ENCODE measurements around the gene SCAMP2.

Gene SCAMP2

DNA sequence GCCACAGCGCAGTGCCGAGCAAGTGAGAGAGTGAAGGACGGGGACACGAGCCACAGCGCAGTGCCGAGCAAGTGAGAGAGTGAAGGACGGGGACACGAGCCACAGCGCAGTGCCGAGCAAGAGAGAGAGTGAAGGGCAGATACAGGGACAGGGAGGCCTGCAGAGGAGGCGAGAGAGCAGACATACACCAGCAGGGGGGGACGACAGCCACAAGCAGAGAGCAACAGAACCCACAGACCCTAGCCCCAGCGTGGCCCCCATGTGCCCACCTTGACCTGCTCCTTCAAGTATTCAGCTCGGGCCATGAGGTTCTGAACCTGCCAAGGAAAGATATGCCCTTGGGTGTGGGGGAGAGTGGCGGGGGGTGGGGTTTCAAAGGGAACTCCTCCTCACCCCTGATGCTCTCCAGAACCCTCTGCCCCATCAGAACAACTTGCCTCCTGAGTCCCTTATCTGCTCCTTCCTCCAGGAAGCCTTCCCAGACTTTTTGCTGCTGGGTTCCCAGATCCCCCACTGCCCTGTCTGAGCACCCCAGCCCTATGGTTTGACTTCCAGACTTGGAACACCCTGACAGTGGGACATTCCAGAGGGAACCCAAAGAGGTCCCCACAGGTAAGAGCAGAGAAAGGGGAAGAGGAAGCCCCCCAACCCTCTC is 35.6 kb downstream of the SCAMP2 start:
- no peak for DNase-seq (ENCODE audit: low read depth)

DNA sequence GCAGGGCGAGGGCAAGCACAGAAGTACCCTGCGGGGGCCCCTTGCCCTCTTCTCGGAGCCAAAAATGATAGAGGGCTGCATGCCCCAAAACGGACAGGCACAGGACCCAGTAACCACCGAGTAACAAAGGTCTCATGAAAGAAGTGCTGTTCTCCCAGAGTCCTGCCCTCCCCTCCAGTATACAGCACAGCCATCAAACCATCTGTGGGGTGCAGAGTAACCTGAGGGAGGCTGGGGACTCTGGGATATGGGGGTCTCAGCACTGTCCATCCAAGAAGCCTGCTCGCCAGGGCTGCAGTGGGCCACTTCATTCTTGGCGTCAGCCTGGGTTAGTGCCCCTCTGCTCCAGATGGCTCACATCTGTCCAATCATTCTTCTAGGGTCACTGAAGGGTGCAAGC is 36.3 kb downstream of the SCAMP2 start:
- DNase-seq (ENCODE audit: low read depth): no peak

DNA sequence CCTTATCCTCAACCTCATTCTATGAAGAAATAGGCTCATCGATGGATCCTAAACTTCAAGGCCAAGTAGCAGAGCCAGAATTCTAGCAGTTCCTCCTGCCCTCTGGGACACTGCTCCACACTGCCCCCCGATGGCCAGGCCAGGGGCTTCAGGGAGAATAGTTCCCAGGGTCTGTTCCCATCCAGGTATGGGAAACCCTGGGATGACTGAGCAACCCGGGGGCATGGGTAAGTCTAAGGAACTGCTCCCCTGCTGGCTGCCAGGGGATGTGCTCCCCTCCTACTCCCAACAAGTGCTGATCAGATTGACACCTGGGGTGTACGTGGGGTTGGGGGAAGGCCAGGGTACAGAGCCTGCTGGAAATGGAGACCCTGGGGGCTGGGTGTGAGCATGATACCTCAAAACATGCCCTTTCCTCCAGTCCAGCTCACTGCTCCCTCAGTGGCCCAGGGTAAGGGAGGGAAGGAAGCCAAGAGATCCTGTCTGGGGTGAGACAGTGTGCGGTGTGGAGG is 37.8 kb downstream of the SCAMP2 start:
- no peak for DNase-seq (ENCODE audit: low read depth)

DNA sequence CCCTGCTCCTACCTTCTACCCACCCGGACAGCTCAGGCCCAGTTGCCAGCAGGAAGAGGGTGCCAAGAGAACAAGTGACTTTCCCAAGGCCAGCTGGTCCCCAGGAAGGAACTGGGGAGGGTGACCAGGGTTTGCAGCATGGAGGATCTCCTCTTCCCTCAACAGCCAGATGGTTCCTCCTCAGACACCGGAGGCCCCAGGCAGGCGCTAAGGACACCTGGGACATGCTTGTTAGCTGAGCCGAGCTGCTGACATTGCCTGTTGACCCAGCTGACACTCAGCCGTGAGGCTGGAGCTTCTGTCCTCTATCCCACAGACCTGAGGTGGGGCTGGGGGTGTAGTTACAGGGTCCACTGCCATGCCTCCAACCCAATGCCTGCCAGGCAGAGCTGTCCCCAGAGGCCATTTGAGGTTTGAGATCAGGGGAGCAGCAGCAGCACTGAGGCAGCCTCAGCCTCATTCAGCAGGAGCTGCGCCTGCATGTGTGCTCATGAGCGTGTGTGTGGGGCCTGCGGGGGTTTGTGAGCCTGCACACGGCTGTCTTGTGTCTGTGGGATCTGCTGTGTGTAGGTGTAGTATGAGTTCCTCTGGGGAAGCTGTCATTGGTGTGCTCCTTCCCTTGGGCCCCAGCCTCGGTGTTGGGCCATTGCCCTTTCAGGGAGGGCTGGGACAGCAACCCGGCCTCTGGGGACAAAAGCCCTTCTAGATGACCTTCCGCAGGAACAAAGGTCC is 39.6 kb downstream of the SCAMP2 start:
- DNase-seq (ENCODE audit: low read depth): no peak

DNA sequence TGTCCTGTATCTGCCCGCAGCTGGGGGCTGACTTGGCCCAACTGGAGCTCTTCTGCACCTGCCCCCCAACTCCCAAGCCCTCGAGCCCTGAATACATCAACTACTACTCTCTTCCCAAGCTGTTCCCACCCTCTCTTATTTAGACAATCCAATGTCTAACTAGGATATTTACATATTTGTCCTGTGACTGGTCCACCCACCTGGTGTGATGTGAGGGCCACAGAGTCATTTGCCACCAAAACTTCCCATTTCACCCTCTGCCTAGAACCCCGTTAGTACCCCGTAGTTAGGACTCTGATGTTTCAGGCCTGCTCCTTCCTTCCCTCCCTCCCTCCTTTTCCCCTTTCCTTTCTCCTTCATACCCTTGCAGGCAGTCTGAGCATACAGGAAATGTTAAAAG is 40.3 kb downstream of the SCAMP2 start:
- no peak for DNase-seq (ENCODE audit: low read depth)

DNA sequence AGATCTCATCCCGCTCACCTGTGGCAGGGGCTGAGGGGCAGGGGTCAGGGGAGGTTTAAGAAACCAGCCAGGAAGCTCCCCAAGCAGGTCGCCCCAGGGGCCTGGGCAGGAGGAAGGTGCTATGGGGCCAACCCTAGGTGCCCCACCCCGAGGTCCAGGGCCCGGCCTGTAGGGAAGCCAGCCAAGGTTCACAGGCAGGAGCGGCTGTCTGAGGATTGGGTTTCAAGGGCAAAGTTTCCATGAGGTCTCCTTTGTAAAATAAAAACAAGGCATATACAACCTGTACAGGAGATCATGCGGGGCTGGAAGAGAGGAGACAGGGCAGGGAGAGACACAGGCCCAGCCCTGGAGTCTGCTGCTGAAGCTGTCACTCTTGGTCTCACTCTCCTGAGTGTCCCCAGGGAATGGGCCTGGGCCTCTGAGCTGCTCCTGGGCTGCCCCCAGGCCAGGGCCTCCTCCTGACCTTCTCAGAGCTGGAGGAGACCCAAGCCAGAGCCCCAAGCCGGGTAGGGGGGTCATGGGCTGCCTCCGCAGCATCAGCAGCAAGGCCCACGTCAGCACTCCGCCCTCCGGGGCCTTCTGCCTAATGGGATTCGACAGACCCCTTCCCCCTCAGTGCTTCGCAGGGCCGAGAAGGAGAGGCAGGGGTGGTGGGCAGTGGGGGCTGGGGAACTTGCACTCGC is 41.2 kb downstream of the SCAMP2 start:
- DNase-seq (ENCODE audit: low read depth): no peak

DNA sequence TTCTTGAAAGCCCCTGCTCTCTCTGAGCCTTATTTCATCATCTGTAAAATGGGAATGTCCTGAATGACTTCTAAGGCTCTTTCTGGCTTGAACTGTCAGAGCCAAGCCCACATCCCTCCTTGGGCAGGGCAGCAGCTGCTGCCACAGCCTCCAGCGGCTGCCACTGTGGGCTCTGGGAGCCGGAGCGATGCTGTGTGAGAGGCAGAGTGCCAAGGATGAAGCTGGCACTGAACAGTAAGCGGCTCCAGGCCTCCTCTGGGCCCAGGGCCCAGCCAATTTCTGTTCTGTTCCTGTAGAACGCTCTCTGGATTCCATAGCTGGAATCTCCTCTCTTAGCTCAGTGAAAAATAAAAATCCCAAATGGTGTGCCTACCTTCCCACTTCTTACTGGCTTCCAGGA is 42.3 kb downstream of the SCAMP2 start:
- no peak for DNase-seq (ENCODE audit: low read depth)

DNA sequence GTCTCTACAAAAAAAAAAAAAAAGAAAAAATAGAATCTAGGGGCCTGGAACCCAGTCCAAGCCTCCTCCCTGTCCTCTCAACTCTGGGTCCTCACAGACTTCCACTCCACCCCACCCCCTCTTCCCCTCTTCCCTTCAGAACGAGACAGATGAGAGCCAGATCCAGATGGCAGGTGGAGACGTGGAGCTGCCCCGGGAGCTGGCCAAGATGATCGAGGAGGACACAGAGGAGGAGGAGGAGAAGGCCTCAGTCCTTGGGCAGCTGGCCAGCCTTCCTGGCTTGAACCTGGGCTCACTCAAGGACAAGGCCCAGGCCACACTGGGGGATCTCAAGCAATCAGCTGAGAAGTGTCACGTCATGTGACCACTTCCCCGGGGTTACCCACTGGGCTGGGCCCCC is 43.2 kb downstream of the SCAMP2 start:
- no peak for DNase-seq (ENCODE audit: low read depth)

DNA sequence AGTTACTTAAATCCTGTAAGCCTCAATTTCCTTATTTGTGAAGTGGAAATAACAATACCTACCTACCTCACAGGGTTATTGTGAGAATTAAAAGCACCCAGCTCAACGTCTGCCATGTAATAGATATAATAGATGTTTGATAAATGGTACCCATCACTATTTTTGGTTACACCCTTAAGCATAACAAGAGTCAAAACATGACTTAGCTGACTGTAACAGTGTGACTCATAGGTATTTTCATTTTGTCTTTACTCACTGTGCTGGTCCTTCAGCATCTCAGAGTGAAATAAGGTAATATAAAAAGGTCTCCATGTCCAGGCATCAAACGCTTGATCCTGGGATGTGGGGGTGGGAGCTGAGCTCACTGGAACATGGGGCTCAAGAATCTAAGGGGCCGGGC is 43.7 kb downstream of the SCAMP2 start:
- no peak for DNase-seq (ENCODE audit: low read depth)

DNA sequence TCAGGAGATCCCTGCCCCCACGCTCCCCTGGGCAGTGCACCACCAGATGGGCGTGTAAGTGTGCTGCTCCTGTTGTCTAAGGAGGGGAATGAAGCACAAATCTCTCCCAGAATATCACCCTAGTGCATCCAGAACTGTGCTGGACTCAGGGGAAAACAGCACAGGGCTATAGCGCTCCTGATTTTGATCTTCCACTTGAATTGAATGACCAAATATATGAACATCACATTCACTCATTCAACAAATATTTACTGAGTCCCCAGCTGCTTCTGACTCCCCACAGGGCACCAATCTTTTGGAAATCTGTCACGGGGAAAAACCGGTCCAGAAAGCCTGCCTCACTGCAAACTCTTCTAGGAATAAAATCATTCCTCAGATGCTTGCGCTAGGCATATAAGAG is 44.3 kb downstream of the SCAMP2 start:
- no peak for DNase-seq (ENCODE audit: low read depth)

DNA sequence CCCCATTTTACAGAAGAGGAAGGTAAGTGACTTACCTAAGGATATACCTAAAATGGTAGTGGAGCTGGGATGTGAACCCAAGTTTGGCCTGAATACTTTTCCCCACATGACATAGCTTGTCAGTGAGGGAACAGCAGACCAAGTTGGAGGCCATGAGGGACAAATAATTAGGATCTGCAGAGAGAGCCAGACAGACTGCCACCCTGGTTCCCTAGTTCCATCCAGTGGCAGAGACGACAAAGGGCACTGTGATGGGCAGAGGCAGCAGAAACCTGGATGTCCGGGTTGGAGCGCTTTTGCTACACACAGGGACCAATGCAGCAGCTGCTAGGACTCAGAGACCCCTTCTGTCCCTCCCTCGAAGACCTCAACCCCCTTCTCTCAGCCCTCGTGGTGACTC is 45.6 kb downstream of the SCAMP2 start:
- no peak for DNase-seq (ENCODE audit: low read depth)

DNA sequence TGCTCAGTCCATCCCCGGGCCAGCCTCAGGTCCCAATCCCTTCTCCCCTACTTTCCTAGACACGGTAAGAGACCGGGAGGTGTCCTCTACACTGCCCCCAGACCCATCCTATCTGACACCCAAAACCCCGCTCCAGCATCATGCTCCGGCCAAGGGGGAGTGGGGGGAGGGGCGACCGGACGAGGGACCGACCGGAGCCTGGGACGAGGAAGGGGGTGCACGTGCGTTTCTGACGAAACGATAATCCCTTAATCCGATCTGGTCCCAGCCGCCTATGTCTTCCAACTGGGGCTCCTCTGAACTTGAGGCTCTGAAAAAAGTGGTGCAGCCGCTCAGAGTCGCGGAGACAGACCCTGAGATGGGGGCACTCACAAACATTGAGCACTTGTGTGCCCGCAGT is 46.2 kb downstream of the SCAMP2 start:
- no peak for DNase-seq (ENCODE audit: low read depth)

DNA sequence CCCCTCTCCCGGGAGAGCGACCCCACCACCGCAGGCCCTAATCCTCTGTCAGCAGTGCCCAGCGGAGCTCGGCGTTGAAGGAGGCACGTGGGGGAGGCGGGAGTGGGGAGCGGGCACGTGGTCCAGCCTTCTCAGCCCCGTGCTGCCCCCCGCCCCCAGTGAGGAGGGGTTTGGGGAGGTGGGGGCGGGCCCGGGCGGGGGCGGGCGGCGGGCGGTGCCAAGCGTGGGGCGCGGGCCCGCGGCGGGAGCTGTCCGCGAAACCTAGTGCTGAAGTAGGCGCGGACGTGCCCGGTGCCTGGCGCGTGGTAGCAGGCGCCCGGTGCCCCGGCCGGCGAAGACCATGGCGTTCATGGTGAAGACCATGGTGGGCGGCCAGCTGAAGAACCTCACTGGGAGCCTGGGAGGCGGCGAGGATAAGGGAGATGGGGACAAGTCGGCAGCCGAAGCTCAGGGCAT is 46.8 kb downstream of the SCAMP2 start, which contains the start of gene CPLX3:
CPLX3 (plus strand) TSS at position 264 of the 456 bp plus-strand sequence; CDS start at position 341, 77 bp downstream.
- no peak for DNase-seq (ENCODE audit: low read depth)

DNA sequence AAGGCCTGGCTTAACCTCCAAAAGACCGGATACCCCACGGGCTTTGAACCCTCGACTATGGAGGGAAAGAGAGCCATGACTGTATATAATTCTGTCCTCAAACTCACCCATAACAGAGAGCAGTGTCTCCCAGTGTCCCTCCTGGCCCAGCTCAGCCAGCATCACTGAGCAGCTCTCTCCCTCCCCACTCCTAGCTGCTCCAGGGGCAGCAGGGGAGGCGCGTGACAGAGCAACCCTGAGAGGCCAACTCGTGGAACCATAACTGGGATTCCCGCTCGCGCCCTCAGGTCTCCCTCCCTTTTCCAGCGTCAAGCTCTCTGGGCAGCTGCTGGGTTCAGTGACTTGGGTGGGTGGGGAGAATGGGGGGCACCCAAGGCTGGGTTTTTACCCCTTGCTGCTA is 47.3 kb downstream of the SCAMP2 start:
- no peak for DNase-seq (ENCODE audit: low read depth)

DNA sequence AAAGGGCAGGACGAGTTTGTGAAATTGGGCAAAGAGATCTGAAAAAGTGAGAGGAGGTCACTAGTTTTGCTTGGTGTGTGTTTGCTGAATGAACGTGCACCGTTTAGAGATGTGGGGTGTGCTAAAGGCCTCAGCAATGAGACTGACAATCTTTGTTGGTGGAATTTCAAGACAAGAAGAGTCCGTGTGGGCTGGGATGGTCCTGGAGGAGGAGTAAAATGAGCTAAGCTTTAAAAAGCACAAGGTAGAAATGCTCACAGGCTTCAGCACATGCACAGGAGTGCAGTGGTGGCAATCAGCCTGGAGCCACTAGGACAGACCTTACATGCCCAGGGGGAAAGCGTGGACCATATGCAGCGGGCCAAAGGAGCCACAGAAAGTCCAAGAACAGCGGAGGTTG is 48.2 kb downstream of the SCAMP2 start:
- DNase-seq (ENCODE audit: low read depth): no peak

DNA sequence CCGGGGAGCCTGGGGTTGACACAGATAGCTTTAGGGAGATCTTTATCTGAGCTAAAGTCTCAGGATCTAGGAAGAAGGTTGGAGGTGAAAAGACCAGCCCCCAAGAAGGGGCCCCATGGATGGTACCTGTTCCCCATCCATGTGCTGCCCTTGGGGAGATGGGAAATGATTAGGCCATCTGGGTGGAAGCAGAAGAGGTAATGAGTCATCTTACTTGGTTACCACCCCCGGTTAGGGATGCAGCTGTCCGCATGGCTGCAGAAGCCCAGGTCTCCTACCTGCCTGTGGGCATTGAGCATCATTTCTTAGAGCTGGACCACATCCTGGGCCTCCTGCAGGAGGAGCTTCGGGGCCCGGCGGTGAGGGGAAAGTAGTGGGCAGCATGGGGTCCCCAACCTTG is 49.8 kb downstream of the SCAMP2 start:
- DNase-seq (ENCODE audit: low read depth): no peak

DNA sequence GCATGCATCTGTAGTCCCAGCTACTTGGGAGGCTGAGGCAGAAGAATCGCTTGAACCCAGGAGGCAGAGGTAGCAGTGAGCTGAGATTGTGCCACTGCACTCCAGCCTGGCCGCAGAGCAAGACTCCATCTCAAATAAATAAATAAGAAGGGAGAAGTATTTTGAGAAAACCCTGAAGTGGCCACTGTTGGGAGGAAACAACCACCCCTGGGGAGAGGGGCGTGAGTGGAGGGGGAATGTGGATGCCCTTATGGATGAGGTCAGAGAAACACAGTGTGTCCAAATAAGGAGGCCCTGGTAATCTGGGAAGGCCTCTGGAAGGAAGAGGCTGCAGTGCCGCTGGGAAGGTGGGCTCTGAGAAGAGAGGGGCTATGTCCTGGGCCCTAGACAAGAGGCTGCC is 50.9 kb downstream of the SCAMP2 start:
- no peak for DNase-seq (ENCODE audit: low read depth)

DNA sequence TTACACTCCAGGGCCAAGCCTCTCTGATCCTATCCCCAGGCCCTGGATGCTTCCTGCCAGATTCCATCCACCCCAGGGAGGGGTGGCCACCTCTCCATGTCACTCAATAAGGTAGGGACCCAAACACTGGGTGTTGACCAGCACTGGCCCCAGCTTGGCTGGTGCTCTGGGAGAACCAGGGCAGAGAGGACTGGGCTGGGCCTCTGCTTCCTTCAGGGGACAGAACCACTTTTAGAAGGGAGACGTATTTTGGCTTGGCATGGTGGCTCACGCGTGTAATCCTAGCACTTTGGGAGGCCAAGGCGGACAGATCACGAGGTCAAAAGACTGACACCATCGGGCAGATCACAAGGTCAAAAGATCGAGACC is 51.4 kb downstream of the SCAMP2 start:
- no peak for DNase-seq (ENCODE audit: low read depth)

DNA sequence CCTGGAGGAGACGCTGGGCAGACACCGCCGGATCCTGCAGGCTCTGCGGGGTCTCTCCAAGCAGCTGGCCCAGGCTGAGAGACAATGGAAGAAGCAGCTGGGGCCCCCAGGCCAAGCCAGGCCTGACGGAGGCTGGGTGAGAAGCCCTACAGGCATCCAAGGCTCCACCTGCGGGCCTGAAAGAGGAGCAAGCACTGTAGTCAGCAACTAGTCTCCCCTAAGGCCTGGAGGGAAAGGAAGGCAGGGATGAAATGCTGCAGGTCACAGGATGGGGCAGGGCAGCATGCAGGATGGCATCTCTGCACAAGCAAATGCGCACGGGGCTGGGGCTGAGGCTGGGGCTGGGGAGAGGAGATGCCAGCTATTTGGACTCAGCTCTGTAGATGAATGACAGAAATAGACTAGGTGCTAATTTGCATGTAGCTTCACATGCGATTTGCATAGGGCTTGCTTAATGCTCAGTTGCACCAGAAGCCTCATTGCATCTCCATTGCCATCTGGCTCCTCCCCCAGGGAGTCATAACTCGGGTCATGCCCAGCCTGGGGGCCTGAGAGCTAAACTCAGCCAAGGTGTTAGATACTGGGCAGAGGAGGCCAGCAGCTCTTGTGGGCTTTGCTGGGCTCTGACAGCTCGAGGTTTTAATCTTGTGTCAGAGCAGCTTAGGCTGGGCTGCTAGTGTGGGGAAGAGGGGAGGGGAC is 51.9 kb downstream of the SCAMP2 start:
- no peak for DNase-seq (ENCODE audit: low read depth)

DNA sequence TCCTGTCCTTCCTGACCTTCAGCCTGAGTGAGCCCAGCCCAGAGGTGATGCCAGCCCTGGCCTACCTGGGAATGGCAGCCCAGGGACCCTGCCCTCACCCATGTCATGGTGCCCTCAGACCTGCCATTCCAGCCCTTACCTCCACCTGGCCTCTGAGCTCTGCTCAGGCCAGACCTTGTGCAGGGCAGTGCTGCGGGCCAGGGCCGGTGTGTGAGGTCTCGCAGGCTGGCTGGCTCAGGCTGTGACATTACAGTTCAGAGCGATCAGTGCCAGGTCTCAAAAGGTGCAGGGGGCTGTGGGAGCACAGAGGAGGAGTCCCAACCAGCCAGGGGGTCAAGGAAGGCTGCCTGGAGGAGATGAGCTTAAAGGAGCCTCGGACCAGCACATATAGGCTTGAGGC is 53.1 kb downstream of the SCAMP2 start:
- no peak for DNase-seq (ENCODE audit: low read depth)

DNA sequence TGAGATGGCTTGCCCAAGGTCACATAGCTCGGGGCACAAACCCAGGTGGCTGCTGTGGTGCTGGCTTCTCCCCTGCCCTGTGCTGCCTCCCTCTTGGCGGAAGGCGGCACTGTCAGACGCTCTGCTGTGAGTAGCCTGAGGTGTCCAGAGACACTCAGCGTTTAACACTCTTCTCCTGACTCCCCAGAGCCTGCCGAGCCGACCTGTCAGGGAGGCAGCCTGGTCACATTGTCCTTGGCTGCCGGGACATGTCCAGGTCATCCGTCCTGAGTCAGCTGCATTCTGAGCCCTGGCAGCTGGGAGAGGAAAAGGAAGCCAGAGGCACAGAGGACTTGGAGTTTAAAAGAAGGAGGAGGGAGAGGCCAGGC is 55.8 kb downstream of the SCAMP2 start:
- DNase-seq (ENCODE audit: low read depth): no peak

DNA sequence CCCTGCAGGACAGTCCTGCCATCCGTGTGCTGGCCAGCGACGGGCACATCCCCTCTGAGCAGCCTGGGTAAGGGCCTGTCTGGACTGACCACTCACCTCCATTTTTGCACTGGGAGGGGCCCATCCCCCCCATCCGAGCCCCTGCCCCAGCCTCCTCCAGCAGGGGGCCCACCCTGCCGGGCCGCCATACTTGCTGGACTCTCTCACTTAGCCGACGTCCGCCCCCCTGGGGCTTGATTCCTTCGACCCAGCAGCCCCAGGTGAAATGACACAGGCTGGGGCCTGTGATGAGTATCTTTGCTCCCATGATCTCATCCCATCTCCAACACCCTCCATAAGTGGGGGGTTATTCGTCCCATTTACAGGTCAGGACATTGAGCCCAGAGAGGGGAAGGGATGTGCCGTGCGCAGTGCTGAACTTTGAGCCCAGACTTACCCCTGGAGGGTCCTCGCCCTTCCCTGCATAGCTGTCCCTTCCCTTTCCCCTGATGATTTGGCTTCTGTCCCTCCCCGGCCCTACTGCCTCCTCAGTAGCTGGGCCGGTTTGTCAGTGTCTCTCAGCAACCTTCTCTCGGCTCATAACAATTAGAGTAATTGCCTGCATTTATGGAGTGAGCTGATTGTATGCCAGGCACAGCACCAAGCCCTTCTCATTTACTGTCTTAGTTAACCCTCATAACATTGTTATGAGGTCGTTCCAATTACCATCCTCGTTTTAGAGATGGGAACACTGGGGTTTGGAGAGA is 56.4 kb downstream of the SCAMP2 start:
- DNase-seq (ENCODE audit: low read depth): no peak
